Measurements from ENCODE around the gene FAM184B.

DNA sequence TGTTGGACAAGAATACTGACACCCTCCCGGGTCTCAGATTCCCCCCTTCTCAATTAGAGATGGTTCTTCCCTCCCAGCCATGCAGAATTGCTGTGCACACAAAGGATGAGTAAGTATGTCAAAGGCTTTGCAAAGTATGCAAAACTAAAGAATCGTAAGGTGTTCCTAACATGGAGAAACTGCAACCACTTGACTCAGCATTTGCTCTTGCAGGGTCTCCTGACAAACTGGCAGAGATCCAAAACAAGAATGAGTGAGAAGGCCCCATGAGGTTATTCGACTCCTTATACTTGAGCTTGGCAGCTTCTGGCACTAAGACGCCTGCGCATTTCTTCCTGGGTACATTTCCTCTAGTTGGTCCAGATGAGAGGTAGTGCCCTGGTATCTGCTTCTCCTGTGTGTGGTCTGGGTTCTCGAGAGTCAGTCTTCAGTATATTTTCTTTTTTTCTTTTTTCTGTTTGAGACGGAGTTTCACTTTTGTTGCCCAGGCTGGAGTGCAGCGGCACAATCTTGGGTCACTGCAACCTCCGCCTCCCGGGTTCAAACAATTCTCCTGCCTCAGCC is 8.2 kb downstream of the FAM184B start:
- TF ChIP-seq, protein P1, sequence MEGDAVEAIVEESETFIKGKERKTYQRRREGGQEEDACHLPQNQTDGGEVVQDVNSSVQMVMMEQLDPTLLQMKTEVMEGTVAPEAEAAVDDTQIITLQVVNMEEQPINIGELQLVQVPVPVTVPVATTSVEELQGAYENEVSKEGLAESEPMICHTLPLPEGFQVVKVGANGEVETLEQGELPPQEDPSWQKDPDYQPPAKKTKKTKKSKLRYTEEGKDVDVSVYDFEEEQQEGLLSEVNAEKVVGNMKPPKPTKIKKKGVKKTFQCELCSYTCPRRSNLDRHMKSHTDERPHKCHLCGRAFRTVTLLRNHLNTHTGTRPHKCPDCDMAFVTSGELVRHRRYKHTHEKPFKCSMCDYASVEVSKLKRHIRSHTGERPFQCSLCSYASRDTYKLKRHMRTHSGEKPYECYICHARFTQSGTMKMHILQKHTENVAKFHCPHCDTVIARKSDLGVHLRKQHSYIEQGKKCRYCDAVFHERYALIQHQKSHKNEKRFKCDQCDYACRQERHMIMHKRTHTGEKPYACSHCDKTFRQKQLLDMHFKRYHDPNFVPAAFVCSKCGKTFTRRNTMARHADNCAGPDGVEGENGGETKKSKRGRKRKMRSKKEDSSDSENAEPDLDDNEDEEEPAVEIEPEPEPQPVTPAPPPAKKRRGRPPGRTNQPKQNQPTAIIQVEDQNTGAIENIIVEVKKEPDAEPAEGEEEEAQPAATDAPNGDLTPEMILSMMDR (IDR thresholded peaks at IDR 0.05), result no peak
- no peak for TF ChIP-seq POLR2A (IDR thresholded peaks at IDR 0.05)
- no peak for TF ChIP-seq EP300 (IDR thresholded peaks at IDR 0.05)
- no peak for TF ChIP-seq POLR2AphosphoS5 (IDR thresholded peaks at IDR 0.05)
